Measurements from ENCODE around the gene IGF2.

DNA sequence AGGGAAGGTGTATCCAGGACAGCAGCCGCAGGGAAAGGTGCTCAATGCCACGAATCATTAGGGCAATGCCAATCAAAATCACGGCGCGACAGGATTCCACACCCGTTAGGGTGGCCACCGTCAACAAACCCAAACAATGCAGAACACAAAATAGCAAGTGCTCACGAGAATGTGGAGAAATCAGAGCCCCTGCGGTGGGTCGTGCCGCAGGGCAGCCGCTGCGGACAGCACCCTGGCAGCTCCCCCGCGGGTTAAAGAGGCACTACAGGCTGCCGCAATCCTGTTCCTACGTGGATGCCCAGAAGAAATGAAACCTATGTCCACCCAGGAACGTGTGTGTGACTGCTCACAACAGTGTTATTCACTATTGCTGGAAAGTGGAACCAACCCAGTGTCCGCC is 49.6 kb upstream of the IGF2 start:
- no peak for TF ChIP-seq GATA2 (IDR thresholded peaks at IDR 0.05; ENCODE audit: low read depth, low read length)
- no peak for TF ChIP-seq GATA3 (IDR thresholded peaks at IDR 0.05; ENCODE audit: low read depth, low read length)
